Stimulated activated CD4-positive, alpha-beta T cell treated with anti-CD3 and anti-CD28 coated beads, Interleukin-4, amount 100 ng/mL, for 24 hours (primary cell): Measurements from ENCODE around the gene BIN1.
"Not testable (repeated sequence)": the region's sequence is repeated elsewhere in the genome, so short reads cannot be mapped to it uniquely, and the experiment has no call there.

ENCODE experiments used
- DNase-seq: peaks from one replicate; pipeline ENCODE4 v3.0.0-alpha.2; 2020

Gene BIN1

GRCh38 chr2:127043367-127044164 lies 63.4 kb downstream of the BIN1 start:
- DNase-seq = no peak

DNA sequence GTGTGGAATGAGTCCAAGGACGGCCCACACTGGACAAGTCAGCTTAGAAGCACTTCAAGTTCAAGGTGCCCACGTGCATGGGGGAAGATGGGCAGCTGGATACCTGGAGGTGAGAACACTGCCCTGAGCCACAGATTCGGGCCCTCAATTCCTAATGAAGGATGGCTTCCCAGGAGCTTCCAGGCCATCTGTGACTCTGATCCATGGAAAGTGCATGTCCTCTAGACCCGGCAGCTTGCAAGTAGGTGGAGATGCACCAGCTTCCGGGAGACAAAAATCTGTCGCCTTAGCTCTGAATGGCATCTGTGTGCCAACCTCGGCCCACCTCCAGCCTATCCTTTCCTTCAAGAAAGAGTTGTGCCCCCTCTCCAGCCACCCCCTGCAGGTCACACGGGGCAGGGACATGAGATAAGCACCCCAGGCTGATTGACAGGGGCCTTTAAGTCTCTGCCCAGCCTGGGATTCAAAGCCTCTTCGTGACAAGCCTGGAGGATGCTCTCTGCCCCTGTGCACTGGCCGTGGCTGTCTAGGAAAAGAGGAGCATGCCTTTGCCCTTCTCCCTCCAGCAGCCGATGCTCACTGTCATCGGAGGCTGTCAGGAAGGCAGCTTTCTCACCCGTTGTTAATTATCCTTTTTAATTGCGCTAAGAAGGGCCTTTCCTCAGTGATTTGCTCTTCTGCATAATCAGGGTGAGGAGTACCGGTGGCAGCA lies 65.5 kb downstream of the BIN1 start:
- DNase-seq = no peak

- no peak for DNase-seq
Observed at GRCh38 chr2:127040169-127040568, 66.8 kb downstream of the BIN1 start.

- no peak for DNase-seq
Observed at GRCh38 chr2:127039387-127040031, 67.4 kb downstream of the BIN1 start.

DNA sequence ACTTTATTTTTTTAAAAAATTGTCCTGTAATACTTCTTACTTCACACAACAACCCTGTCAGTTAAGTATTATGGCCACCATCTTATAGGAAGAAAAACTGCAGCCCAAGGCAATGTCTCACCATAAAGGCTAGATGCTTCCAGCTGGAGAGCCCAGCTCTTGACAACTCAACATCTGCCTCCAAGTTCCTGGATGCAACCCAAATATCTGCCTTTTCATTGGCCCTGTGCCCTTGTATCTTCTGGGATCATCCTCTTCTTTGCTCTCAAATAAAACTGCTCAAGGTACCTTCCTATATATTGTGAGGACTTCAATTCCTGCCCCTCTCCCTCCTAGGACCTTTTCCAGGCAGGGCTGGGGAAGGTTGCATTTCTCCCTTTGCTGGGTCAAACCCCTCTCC lies 69.5 kb downstream of the BIN1 start:
- DNase-seq = no peak

GRCh38 chr2:127034883-127035611 lies 71.9 kb downstream of the BIN1 start:
- DNase-seq = no peak

DNA sequence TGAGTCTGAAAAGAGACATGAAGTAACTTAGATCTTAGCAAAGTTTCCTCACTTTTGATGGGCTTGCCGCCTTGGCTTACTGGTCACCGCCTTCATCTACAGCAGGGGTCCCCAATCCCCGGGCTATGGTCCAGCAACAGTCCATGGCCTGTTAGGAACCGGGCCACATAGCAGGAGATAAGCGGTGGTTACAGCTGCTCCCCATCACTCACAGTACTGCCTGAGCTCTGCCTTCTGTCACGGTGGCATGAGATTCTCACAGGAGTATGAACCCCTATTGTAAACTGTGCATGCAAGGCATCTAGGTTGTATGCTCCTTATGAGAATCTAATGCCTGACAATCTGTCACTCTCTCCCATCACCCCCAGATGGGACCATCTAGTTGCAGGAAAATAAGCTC lies 72.9 kb downstream of the BIN1 start:
- no peak for DNase-seq

DNA sequence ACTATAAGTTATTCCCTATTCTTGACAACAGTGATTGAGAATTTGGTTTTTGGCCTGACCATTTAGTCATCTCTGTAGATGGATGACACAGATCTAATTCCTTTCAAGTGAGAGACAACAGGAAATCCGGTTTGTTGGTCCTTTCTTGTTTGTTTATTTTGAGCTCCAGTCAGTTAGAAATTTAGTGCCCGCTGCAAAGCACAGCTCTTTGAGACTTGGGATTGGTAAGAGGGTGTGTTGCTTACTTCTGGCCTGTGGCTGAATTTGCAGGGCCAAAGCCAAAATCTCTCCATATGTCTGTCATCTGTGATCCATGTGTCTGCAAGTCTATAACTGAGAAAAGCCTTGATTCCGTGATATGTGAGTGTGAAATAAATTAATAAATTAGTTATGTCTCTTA lies 74.3 kb downstream of the BIN1 start:
- DNase-seq = no peak

DNA sequence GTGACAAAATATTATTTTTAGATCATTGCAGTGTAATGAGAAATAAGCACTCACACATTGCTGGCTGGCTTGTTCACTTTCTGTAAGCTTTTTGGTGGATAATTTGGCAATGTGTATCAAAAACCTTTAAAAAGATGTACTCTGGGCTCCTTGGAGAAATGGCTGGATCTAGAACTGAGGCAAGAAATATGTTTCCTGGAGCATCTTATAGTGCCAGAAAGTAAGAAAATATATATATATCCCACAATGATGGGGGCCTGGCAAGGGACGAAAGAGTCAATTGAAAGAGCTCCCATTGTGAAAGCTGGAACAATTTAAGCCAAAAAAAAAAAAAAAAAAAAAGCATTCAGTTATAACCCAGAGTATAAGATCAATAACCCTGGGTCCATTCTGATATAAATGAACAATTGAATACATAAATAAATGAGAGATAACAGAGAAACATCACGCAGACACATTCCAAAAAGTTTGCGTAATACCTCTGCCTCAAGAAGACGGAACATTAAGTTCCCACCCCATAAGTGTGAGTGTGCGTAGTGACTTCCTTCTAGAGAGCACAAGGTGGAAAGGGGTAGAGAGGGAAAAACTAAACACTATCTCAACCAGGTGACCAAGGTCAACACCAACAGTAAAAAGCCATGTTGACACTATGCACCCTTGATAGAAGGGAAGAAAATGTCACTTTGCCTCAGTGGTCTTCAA lies 77.5 kb downstream of the BIN1 start:
- DNase-seq = no peak

DNA sequence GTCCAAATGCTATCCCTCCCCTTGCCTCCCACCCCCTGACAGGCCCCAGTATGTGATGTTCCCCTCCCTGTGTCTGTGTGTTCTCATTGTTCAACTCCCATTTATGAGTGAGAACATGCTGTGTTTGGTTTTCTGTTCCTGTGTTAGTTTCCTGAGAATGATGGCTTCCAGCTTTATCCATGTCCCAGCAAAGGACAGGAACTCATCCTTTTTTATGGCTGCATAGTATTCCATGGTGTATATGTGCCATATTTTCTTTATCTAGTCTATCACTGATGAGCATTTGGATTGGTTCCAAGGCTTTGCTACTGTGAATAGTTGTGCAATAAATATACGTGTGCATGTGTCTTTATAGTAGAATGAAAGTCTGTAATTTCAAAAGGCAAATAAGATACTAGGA lies 78.2 kb downstream of the BIN1 start:
- DNase-seq = not testable (repeated sequence)

- DNase-seq = no peak
Observed at GRCh38 chr2:127027715-127028114, 79.2 kb downstream of the BIN1 start.

DNA sequence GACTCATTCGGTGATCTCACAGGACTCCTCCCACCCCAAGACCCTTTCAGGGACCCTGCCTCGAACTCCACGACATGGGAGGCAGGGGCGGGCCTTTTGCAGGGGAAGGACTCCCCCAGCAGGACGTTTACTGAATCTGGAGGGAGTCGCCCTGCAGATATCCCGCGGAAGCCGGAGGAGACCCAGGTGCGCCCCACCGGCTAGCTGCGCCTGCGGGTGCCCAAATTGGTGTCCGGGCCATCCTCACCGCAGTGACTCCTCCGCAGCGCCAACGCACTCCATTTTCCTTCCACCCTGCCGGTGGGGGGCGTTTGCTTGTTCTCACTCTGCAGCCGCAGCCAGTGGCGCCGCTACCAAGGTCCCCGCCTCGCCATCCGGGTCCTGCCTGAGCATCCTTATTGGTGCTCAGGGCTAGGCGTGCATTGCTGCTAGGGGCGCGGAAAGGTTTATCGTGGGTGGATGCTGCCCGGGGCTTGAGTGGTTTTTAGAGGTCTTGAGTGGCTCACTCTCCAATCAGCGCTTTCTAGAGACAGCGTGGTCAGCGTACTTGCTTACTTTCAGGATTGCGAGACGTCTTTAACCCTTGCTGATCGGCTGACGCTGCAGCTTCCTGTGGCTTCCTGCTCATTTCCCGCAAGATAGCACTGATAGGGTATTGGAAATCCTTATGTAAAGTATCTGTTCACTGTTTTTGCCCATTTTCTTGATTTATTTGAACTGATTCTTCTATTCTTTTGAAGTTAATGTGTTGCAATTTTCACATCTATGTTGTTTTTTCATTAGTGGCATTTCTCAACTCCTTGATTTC lies 81.4 kb downstream of the BIN1 start:
- DNase-seq = peak; percentile 67

- no peak for DNase-seq
Observed at GRCh38 chr2:127024769-127025358, 82.1 kb downstream of the BIN1 start.

DNA sequence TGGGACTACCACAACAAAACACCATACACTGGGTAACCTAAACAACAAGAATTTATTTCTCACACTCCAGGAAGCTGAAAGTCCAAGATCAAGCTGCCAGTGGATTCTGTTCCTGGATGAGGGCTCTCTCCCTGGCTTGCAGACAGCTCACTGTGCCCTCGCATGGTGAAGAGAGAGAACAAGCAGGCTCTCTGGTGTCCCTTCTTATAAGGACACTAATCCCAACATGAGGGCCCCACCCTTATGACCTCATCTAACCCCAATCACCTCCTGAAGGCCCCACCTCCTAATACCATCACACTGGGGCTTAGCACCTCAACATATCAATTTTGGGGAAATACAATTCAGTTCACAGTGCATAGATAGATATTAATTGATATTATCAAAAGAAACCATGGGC lies 83.5 kb downstream of the BIN1 start:
- no peak for DNase-seq

DNA sequence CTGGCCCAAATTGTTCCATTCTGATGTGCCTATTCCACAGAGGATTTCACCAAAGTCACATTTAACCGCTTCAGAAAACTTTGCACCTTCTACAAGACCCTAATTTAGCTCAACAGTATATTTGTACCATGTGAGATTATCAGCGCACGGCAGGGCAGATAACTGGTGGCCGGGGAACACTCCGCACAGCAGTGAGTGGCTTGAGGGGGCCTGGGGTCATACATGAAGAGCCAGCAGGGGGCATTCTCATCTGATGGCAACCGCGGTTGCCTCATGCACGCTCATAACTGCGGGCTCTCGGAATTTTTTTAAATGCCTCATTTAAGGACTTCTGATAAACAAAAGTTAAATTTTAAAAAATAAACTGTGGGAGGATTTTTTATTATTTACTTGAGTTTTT lies 84.1 kb downstream of the BIN1 start:
- no peak for DNase-seq

DNA sequence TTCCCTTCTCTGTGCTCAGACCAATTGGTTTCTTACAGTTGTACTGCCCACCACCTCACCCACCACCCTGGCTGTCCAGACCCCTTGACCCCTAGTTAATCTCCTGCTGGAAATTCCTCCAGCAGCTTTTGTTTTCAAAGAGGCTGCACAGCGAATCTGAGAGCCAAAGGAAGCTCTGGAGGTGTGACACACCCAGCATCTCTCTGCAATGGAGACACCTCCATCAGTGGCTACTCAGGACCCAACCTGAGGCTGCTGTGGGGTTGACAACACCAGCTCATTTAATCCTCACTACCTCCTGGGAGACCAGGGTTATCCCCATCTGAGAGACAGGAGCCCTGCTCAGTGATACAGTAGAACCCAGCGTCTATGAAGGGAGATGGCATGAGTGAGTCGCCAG lies 86.4 kb downstream of the BIN1 start:
- DNase-seq = no peak

DNA sequence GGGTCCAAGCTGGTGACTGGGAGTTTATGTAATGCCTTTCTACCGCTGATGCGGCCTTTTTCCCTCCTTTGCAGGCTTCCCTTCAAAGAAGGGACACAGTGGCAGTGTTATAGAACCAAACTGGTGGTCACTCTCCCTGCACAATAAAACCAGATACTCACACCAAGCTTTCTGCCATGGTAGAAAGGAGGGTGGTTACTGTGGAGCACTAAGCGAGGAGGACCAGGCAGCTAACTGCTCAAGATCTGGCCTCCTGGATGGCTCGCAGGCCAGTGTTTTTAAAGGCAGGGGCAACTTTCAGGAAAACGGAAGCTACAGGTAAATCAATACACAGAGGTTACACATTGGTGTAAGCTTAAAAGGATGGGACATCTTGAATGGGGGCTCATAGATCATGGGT lies 89.4 kb downstream of the BIN1 start:
- DNase-seq = no peak

GRCh38 chr2:127016329-127016728 lies 90.6 kb downstream of the BIN1 start:
- DNase-seq = no peak

DNA sequence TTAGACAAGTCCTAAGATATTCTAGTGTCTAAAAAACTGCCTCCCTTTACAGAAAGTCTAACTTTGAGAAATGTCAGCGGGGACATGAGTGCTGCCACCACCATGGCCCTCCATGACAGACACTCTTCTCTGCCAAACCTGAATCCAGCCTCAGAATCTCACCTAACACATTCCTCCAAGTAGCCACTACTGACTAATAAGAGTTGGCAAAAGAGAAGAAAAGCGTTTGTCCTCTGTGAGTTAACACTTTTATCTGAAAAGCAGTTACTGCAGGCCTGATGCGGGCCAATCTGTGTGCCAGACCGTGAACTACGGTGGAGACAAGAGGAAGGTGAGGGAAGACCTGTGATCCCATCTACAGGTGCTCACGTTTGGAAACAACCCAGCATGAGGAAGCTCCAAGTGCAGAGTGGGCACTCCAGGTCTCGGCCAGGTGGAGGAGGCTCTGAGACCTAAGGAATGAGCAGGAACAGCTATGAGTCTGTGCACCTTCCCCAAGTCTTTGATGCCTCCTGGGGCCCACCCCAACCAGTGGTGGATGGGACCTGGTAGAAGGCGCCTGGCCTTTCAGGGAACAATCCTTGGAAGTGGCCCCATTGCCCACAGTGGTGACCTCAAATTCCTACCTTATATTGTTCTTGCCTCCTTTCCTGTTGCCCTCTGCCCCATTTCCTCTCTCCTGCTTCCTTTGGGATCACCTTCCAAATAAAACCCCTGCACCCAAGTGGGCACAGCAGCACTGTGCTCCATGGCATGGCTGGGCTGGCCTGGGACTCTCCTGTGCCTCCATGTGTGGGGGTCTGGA lies 91.6 kb downstream of the BIN1 start:
- DNase-seq = no peak

DNA sequence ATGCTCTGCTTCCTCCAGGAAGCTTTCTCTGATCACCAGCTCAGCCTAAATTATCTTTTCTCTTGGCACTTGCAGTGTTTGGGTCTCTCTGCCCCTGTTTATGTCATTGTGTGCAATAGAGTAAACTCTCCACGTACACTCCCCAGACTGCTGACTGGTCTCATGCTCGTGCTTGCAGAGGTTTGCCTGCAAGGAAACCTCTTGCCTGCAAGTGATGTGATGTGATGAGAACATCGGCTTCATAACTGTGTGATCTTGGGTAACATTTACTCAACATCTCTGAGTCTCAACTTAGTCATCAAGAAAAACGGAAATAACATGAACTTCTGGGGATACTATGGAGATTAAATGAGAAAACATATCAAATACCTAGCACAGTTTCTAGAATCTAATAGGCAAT lies 92.3 kb downstream of the BIN1 start:
- DNase-seq = no peak

DNA sequence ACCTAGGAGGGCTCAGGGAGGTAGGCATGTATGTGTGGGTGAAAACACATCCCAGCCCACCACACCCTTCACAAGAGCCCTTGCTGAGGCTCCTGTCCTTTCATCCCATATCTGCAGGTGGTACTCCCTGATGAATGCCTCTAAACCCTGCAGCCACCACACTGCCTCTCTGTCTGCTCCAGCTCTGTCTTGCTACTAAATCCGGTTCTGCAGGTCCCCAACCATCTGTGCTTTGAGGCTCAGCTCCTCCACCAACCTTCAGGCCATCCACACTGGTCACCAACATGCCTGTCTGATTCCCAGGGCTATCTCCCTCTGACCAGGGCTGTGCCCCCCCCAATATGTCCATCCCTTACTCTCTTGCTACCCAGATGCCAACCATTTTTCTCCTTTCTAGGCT lies 92.7 kb downstream of the BIN1 start:
- no peak for DNase-seq
